Measurements from ENCODE around the gene CCDC92B. TPM values are rescaled to one million over a fixed set of nuclear protein-coding genes. Genes with fewer than 3 reads are reported as not detected.

Gene CCDC92B
- total and polyA plus RNA-seq, 2 of the 4 experiments (the other 2 are of a cell fraction) = not detected

DNA sequence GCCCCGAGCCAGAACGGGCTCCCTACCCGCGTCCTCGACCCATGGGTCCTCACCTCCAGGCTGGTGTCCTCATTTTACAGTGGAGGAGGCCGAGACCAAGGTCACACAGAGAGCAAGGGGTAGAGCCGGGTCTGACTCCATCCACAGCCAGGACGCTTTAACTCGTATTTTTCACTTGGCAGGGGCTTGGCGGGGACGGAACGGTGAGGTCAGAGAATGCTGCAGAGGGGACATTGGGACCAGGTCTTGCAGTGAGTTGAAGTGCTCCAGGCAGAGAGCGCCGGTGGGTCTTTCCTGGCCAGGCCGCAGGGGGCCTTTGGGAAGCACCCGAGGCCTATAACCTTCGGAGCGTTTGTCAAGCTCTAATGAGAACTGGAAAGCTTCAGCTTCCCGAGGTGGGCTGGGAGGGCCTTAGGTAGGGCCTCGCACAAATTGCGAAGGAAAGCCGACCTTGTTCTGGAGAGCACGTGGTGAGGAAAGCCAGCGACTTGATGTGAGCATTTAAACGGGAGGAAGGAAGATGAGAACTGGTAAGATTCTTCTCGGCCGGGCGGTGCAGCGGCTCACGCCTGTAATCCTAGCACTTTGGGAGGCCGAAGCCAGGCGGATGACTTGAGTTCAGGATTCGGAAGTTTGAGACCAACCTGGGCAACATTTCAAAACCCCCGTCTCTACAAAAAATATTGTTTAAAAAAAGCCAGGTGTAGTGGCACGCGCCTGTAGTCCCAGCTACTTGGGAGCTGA is 37.0 kb downstream of the CCDC92B start:
- H3K36me3 ChIP-seq (ENCODE audit: control insufficient read depth, insufficient read depth, low read length) = no peaks in the 10 kb centered on the region
- intact Hi-C loops (cut with micrococcal nuclease) = no loop called here
- H2BK20ac ChIP-seq (ENCODE audit: low read depth, low read length) = peak overlapping the region; percentile 4; the same call in 1 of the 2 replicates
- H3K4me1 ChIP-seq (ENCODE audit: control insufficient read depth, insufficient read depth, low read length) = peaks cover 16% of the 10 kb centered on the region
- ChIA-PET CTCF (no interaction called here), POLR2A (ENCODE audit: unreplicated experiment) (no interaction called here)
- peaks cover 18% of the 10 kb centered on the region for H3K9me1 ChIP-seq (ENCODE audit: insufficient read depth, low read length)
- peak overlapping the region; percentile 59 for H3K9ac ChIP-seq (ENCODE audit: low read depth, low read length)
- no peak overlapping the region for H2BK15ac ChIP-seq (ENCODE audit: low read depth, low read length)
- H3K4me2 ChIP-seq (ENCODE audit: low read depth, low read length) = peak overlapping the region; percentile 76
- WGBS, 2 experiments (ENCODE audit: extremely low coverage in 2 of 2, insufficient read length in 1 of 2) = 48% methylated on average over 11 of the region's 36 CpGs; no CpG with 5 or more reads in 1 of the 2 experiments
- peak overlapping the region; percentile 74 for H4K5ac ChIP-seq (ENCODE audit: low read depth, low read length)
- dilution Hi-C loops (cut with HindIII; ENCODE audit: low sequenced_read_pairs, unreplicated experiment) = no loop called here
- peak overlapping the region; percentile 94 for H3K4ac ChIP-seq (ENCODE audit: low read depth, low read length)
- BruUV-seq (replicated peaks) = no TSS peak
- peak overlapping the region; percentile 91 for H3K23ac ChIP-seq (ENCODE audit: low read depth, low read length)
- H3K18ac ChIP-seq (ENCODE audit: low read depth, low read length) = peak overlapping the region; percentile 31; the same call in 1 of the 2 replicates
- peak overlapping the region; percentile 100 for H2AFZ ChIP-seq (replicated peaks; ENCODE audit: low read length, poor library complexity)
- peak overlapping the region; percentile 87 for H3K14ac ChIP-seq (replicated peaks; ENCODE audit: low read depth, low read length)
- peak overlapping the region; percentile 84 for H2AK5ac ChIP-seq (ENCODE audit: low read depth, low read length)
- peak overlapping the region; percentile 84 for H4K91ac ChIP-seq (ENCODE audit: insufficient read depth, low read depth, low read length)
- H3K4me3 ChIP-seq (ENCODE audit: insufficient read depth, low read depth, low read length) = peak overlapping the region; percentile 66
- peaks cover 3 to 45% of the 10 kb centered on the region in 2 experiments; a peak in 3 of 4 replicates for H3K79me1 ChIP-seq (ENCODE audit: low read depth in 1 of 2, low read length in 2 of 2)
- peak overlapping the region; percentile 97 to 98 for H4K8ac ChIP-seq (ENCODE audit: low read depth in 2 of 2, low read length in 2 of 2)
- H2BK5ac ChIP-seq (ENCODE audit: low read depth, low read length, poor library complexity, severe bottlenecking) = no peak overlapping the region
- no peaks in the 10 kb centered on the region for H3K9me3 ChIP-seq (ENCODE audit: control insufficient read depth, insufficient read depth, low read length)
- H2AK9ac ChIP-seq (replicated peaks; ENCODE audit: low read depth, low read length, poor library complexity) = peak overlapping the region; percentile 96
- DNase-seq = no peak
- no peak for ATAC-seq (ENCODE audit: low read depth)
- peak overlapping the region; percentile 59 for H3K27ac ChIP-seq (ENCODE audit: insufficient read depth, low read length)
- H2BK120ac ChIP-seq (ENCODE audit: low read depth, low read length) = peak overlapping the region; percentile 84
- H3K27me3 ChIP-seq (ENCODE audit: control insufficient read depth, insufficient read depth, low read length) = no peaks in the 10 kb centered on the region
- in situ Hi-C loops (cut with MboI; ENCODE audit: low sequenced_read_pairs) = no loop called here
- H4K20me1 ChIP-seq (ENCODE audit: insufficient read depth, low read length) = peaks cover 35% of the 10 kb centered on the region
- TF ChIP-seq NFE2L2 (IDR thresholded peaks at IDR 0.05; ENCODE audit: low read depth, low read length) (no peak), POLR2A (IDR thresholded peaks at IDR 0.05; ENCODE audit: low read depth, low read length) (no peak), RAD21 (IDR thresholded peaks at IDR 0.05; ENCODE audit: low read length) (no peak), MAZ (IDR thresholded peaks at IDR 0.05; ENCODE audit: borderline replicate concordance, low read depth, low read length) (no peak), MXI1 (IDR thresholded peaks at IDR 0.05; ENCODE audit: borderline replicate concordance, low read depth, low read length) (no peak), RCOR1 (IDR thresholded peaks at IDR 0.05; ENCODE audit: insufficient replicate concordance, low read length) (no peak), MAFK (IDR thresholded peaks at IDR 0.05; ENCODE audit: low read depth, low read length) (no peak), CHD1 (IDR thresholded peaks at IDR 0.05; ENCODE audit: low read depth, low read length) (no peak), BHLHE40 (IDR thresholded peaks at IDR 0.05; ENCODE audit: low read depth, low read length) (no peak)
- TF ChIP-seq, protein P1, sequence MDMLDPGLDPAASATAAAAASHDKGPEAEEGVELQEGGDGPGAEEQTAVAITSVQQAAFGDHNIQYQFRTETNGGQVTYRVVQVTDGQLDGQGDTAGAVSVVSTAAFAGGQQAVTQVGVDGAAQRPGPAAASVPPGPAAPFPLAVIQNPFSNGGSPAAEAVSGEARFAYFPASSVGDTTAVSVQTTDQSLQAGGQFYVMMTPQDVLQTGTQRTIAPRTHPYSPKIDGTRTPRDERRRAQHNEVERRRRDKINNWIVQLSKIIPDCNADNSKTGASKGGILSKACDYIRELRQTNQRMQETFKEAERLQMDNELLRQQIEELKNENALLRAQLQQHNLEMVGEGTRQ (IDR thresholded peaks at IDR 0.05; ENCODE audit: low read depth, low read length) = no peak
- TF ChIP-seq, protein P2, sequence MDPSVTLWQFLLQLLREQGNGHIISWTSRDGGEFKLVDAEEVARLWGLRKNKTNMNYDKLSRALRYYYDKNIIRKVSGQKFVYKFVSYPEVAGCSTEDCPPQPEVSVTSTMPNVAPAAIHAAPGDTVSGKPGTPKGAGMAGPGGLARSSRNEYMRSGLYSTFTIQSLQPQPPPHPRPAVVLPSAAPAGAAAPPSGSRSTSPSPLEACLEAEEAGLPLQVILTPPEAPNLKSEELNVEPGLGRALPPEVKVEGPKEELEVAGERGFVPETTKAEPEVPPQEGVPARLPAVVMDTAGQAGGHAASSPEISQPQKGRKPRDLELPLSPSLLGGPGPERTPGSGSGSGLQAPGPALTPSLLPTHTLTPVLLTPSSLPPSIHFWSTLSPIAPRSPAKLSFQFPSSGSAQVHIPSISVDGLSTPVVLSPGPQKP (IDR thresholded peaks at IDR 0.05; ENCODE audit: borderline replicate concordance, low read depth, low read length) = no peak
- peak overlapping the region; percentile 56; the same call in 1 of the 2 replicates for H3K56ac ChIP-seq (ENCODE audit: extremely low read depth, insufficient read depth, low read length)

Data from IMR-90 (cell line).